Stomach (tissue), 4 donors: ENCODE measurements around the gene TMEM132E.

Experiments used
- CTCF ChIP-seq, 7 experiments: fragments of 450-650 bp in 4 of 7; fragments of 200-600 bp in 3 of 7; sonication (generic) in 3 of 7; IDR thresholded peaks; one replicate each; pipeline ENCODE4 v1.5.1; 2016 to 2019; ENCODE audit warnings: antibody characterized with exemption in 7 of 7, control low read depth in 2 of 7, mild to moderate bottlenecking in 1 of 7
- POLR2A ChIP-seq, 4 donors: fragments of 450-650 bp; IDR thresholded peaks; one replicate each; pipeline ENCODE4 v1.6.1; 2016; ENCODE audit warnings: antibody characterized with exemption in 4 of 4, control low read depth in 2 of 4, mild to moderate bottlenecking in 1 of 4, moderate library complexity in 1 of 4
- POLR2AphosphoS5 ChIP-seq, 3 donors: sonication (generic); formaldehyde crosslinking; IDR thresholded peaks; one replicate each; pipeline ENCODE4 v1.6.1; 2016; ENCODE audit warnings: antibody characterized with exemption in 3 of 3

DNA sequence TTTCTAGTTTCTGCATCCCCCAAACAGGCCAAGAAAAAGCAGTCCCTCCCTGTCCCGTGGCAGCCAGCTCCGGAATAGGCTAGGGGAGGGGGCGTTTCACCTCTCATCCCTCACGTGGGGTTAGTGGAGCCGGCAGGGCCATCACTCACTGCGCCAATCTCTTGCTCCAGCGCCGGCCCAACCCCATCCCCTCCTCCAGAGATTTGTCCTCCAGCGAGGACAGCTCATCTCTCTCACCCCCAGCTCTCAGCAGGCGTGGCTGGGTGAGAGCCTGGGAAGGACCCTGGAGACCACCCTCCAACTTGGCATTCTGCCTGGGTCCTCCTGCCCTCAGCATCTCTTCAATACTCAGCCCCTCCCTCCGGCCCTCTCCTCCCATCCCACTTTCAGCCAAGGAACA, 74.1 kb downstream of the TMEM132E start:
- TF ChIP-seq POLR2A (IDR thresholded peaks at IDR 0.05) (no peak), CTCF (IDR thresholded peaks at IDR 0.05) (no peak), POLR2AphosphoS5 (IDR thresholded peaks at IDR 0.05) (no peak)
